Skeletal muscle tissue (tissue), 4 donors: ENCODE results near the gene ORMDL2. TPM values are rescaled to one million over a fixed set of nuclear protein-coding genes. Genes with fewer than 3 reads are reported as not detected.

Experiments
- H3K27ac ChIP-seq: one replicate; pipeline ENCODE4 v1.7.0; 2013; ENCODE audit warnings: mild to moderate bottlenecking, low read depth, low read length, inconsistent platforms
- H3K27me3 ChIP-seq, 3 donors: one replicate each; pipeline ENCODE4 v1.7.0; 2013; ENCODE audit warnings: low read length in 3 of 3; ENCODE audit not compliant: control insufficient read depth in 3 of 3, insufficient read depth in 3 of 3
- H3K36me3 ChIP-seq, 3 donors: one replicate each; pipeline ENCODE4 v1.7.0; 2013; ENCODE audit warnings: low read length in 3 of 3; ENCODE audit not compliant: control insufficient read depth in 3 of 3, insufficient read depth in 3 of 3
- H3K4me1 ChIP-seq, 3 donors: one replicate each; pipeline ENCODE4 v1.7.0; 2013; ENCODE audit warnings: low read length in 3 of 3, mild to moderate bottlenecking in 3 of 3; ENCODE audit not compliant: control insufficient read depth in 3 of 3, insufficient read depth in 3 of 3
- H3K4me3 ChIP-seq, 3 donors: one replicate each; pipeline ENCODE4 v1.7.0; 2013; ENCODE audit warnings: low read length in 3 of 3
- H3K9ac ChIP-seq, 3 donors: one replicate each; pipeline ENCODE4 v1.7.0; 2013; ENCODE audit warnings: low read length in 3 of 3, mild to moderate bottlenecking in 3 of 3, moderate library complexity in 2 of 3, low read depth in 1 of 3
- H3K9me3 ChIP-seq, 3 donors: one replicate each; pipeline ENCODE4 v1.7.0; 2013; ENCODE audit warnings: low read length in 3 of 3; ENCODE audit not compliant: control insufficient read depth in 3 of 3
- total RNA-seq: library from RNA; depleted of rRNA; stranded (reverse); fragments of >200 nt; gene quantifications from one replicate; pipeline ENCODE4 v1.2.3, GENCODE V29; 2014
- donor health status: Osteomylitis.

The ORMDL2 gene, protein sequence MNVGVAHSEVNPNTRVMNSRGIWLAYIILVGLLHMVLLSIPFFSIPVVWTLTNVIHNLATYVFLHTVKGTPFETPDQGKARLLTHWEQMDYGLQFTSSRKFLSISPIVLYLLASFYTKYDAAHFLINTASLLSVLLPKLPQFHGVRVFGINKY
- total RNA-seq: 11.0 TPM

DNA sequence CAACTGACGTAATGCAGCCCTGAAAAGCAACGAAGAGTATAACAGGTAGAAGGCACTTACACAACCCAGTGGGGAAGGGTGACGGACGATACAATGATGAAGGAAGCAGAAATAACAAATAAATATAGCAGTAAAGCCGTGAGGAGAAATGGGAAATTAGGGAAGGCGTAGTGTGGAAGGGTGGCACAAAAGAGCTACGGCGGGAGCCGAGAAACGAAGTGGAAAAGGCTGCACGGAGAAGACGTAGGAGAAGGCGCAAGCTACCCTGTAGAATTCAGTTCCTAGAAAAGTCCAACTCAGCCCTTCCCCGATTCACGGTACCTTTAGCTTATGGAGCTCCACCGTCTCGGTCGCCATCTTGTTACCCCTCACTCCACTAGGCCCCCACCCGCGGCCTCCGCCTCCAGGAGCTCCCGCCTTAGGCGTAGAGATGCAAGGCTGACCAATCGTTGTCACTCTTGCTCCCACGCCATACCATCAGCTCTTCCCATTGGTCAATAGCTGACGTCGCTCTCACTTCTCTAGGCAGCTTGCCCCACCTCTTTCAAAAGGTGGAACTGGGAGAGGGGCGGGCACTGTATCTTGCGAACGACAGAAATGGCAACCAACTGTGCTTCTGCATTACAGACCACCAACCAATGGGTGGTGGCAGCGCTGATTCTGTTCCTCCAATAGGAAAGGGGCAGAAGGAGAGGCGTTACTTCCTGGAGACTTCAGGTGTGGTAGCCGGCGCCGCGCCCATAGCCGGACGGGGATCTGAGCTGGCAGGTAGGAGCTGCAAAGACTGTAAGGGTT lies at the start of gene ORMDL2, which contains the start of gene SARNP:
TSS of gene ORMDL2 (plus strand) at position 697 of the 795 bp plus-strand sequence. CDS start 959 bp downstream, outside the sequence.
TSS of gene SARNP (minus strand) at position 380 of the 795 bp plus-strand sequence. CDS start at position 357, 23 bp downstream.
- peak within 1 kb of the TSS; percentile 94 to 99 (median 94) for H3K4me3 ChIP-seq
- peak within 1 kb of the TSS; percentile 92 to 94 (median 93) for H3K9ac ChIP-seq
- H3K27me3 ChIP-seq: no peaks in the 10 kb centered on the region
- H3K9me3 ChIP-seq: no peaks in the 10 kb centered on the region
- H3K27ac ChIP-seq: peak within 1 kb of the TSS; percentile 90
- peaks cover 23 to 36% (median 25%) of the 10 kb centered on the region in 3 donors for H3K36me3 ChIP-seq
- H3K4me1 ChIP-seq: peaks cover 20 to 28% (median 21%) of the 10 kb centered on the region in 3 donors

DNA sequence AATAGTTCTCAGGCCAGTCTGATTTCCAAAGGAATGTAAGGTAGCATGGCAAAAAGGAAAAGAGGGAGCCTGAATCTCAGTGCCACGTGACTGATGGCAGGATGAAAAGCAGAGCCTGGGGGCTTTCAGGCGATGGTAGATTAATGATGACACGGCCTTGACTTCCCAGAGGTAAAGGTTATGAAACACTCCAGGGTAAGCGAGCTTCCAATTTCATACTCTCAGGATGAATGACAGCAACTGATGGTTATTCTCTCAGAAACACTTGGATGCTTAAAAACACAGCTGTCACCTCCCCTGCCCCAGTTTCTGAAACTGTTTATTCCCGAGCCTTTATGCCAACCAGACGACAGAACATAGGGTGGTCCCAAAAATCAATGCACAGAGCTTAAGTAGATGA lies 46.1 kb upstream of the ORMDL2 start:
- H3K4me1 ChIP-seq: peaks cover 6 to 12% (median 12%) of the 10 kb centered on the region in 3 donors
- no peaks in the 10 kb centered on the region for H3K9me3 ChIP-seq
- peaks cover 2 to 12% (median 6%) of the 10 kb centered on the region in 3 donors for H3K36me3 ChIP-seq
- no peak overlapping the region for H3K4me3 ChIP-seq
- peak overlapping the region in 1 of 3 donors; percentile 7 for H3K9ac ChIP-seq
- peak overlapping the region; percentile 17 for H3K27ac ChIP-seq
- no peaks in the 10 kb centered on the region for H3K27me3 ChIP-seq

GRCh38 chr12:55777856-55778255 lies 40.0 kb upstream of the ORMDL2 start:
- no peak overlapping the region for H3K27ac ChIP-seq
- H3K9ac ChIP-seq: no peak overlapping the region
- H3K27me3 ChIP-seq: no peaks in the 10 kb centered on the region
- H3K36me3 ChIP-seq: peaks cover 11 to 24% (median 20%) of the 10 kb centered on the region in 3 donors
- H3K9me3 ChIP-seq: no peaks in the 10 kb centered on the region
- no peak overlapping the region for H3K4me3 ChIP-seq
- H3K4me1 ChIP-seq: no peaks in the 10 kb centered on the region

GRCh38 chr12:55780685-55781084 lies 37.2 kb upstream of the ORMDL2 start:
- H3K9ac ChIP-seq: no peak overlapping the region
- no peak overlapping the region for H3K27ac ChIP-seq
- H3K4me1 ChIP-seq: no peaks in the 10 kb centered on the region
- peaks cover 15 to 47% (median 40%) of the 10 kb centered on the region in 3 donors for H3K36me3 ChIP-seq
- H3K9me3 ChIP-seq: no peaks in the 10 kb centered on the region
- H3K4me3 ChIP-seq: no peak overlapping the region
- H3K27me3 ChIP-seq: no peaks in the 10 kb centered on the region

DNA sequence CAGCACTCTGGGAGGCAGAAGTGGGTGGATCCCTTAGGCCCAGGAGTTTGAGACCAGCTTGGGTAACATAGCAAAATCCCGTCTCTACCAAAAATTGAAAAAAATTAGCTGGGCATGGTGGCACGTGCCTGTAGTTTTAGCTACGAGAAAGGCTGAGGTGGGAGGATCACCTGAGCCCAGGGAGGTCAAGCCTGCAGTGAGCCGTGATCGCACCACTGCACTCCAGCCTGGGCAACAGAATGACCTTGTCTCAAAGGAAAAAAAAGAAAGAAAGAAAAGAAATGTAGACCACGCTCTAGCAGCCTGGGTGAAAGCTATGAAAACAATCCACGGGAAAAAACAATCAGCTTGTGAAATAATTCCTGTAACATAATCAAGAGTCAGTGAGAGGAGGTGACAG lies 29.3 kb upstream of the ORMDL2 start:
- Histone ChIP-seq H3K27me3 (no peaks in the 10 kb centered on the region), H3K4me3 (no peak overlapping the region), H3K9ac (no peak overlapping the region), H3K27ac (no peak overlapping the region), H3K36me3 (peaks cover 28 to 51% (median 50%) of the 10 kb centered on the region in 3 donors), H3K9me3 (no peaks in the 10 kb centered on the region), H3K4me1 (no peaks in the 10 kb centered on the region)

DNA sequence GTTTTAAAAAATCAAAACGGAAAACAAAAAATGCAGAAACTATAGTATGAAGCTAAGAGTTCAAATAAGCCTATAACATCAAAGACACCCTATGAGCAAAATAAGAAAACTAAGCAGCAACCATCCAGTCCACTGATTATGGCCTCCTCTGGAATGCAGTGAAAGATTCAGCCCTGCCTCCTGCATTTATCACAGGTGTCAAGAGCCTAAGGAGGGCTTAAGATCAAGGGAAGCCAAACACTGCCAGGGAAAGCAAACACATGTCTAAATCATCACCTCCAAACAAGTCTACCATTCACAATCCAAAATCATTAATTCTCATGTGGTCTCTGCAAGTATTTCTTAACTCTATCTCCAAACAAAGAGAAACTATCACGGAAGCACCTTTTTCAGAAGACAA lies 28.7 kb upstream of the ORMDL2 start:
- Histone ChIP-seq H3K4me1 (no peaks in the 10 kb centered on the region), H3K36me3 (peaks cover 31 to 51% (median 49%) of the 10 kb centered on the region in 3 donors), H3K4me3 (no peak overlapping the region), H3K27me3 (no peaks in the 10 kb centered on the region), H3K9me3 (no peaks in the 10 kb centered on the region), H3K27ac (no peak overlapping the region), H3K9ac (no peak overlapping the region)

DNA sequence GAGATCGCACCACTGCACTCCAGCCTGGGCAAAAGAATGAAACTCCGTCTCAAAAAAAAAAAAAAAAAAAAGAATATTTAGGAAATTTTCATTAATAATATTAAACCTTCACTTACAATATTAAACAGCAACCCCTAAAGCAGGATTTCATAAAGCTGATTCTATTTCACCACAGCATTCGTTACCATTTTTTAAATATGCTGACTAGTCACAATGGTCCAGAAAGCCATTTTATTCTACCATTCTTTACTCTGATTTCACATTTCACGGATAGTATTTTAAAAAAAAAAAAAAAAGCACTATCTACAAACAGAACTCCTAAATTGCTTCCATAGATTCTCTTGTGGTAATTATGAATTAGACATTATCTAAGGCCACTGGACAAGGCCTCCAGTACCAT lies 27.9 kb upstream of the ORMDL2 start:
- no peak overlapping the region for H3K4me3 ChIP-seq
- no peaks in the 10 kb centered on the region for H3K27me3 ChIP-seq
- H3K36me3 ChIP-seq: peaks cover 37 to 51% (median 51%) of the 10 kb centered on the region in 3 donors
- no peaks in the 10 kb centered on the region for H3K4me1 ChIP-seq
- no peaks in the 10 kb centered on the region for H3K9me3 ChIP-seq
- no peak overlapping the region for H3K9ac ChIP-seq
- no peak overlapping the region for H3K27ac ChIP-seq

DNA sequence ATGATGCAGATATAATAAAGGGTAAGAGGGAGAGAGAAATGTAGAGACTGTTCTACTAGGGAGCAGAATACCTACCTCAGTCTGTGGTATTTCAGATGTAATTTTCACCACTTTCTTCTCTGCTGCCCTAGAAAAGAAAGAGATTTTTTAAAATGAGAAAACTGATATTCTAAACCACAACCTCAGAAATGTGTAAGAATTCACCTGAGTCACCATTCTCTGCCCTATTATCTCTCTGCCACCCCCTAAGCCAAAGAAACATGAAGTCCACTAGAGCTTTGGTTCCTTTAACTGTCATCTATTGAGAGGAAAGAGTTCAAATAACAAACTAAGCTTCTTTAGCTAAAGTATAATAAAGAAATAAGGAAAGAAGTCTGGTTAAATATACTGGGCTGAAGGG lies 21.9 kb upstream of the ORMDL2 start:
- H3K36me3 ChIP-seq: peaks cover 24 to 51% (median 34%) of the 10 kb centered on the region in 3 donors
- no peaks in the 10 kb centered on the region for H3K4me1 ChIP-seq
- H3K27me3 ChIP-seq: no peaks in the 10 kb centered on the region
- no peaks in the 10 kb centered on the region for H3K9me3 ChIP-seq
- no peak overlapping the region for H3K9ac ChIP-seq
- no peak overlapping the region for H3K27ac ChIP-seq
- H3K4me3 ChIP-seq: no peak overlapping the region

- Histone ChIP-seq H3K36me3 (peaks cover 21 to 57% (median 38%) of the 10 kb centered on the region in 3 donors), H3K4me3 (no peak overlapping the region)
These were observed 20.8 kb upstream of the ORMDL2 start for GRCh38 chr12:55797068-55797467.

DNA sequence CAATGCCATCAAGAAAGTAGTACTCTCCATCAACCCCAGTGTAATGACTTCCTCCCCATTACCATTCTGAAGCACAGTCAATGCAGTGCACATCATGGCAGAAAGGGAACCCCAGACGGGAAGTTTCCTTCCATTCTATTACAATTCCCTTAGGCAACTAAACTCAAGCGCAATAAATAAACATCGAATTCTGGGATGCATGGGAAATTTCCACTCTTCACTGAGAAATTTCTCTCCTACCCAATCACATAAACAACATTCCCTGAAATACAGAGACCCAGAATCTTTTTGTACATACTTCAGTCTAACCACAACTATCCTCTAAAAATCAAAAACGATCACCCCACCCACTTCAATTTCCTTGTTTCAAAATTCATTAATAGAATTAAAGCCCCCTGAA lies 20.3 kb upstream of the ORMDL2 start:
- Histone ChIP-seq H3K4me3 (no peak overlapping the region), H3K9ac (no peak overlapping the region), H3K27me3 (no peaks in the 10 kb centered on the region), H3K36me3 (peaks cover 21 to 57% (median 40%) of the 10 kb centered on the region in 3 donors), H3K27ac (no peak overlapping the region), H3K9me3 (no peaks in the 10 kb centered on the region), H3K4me1 (no peaks in the 10 kb centered on the region)

More at GRCh38 chr12:55797068-55797467, 20.8 kb upstream of the ORMDL2 start:
- H3K9me3 ChIP-seq: no peaks in the 10 kb centered on the region
- H3K27me3 ChIP-seq: no peaks in the 10 kb centered on the region
- no peak overlapping the region for H3K27ac ChIP-seq
- no peak overlapping the region for H3K9ac ChIP-seq
- H3K4me1 ChIP-seq: no peaks in the 10 kb centered on the region
